Thymus (tissue), 11 donors: Measurements from ENCODE around the gene SLC37A1. TPM values are rescaled to one million over a fixed set of nuclear protein-coding genes. Genes with fewer than 3 reads are reported as not detected.

ENCODE experiments used
- DNase-seq, 9 donors: peaks; one replicate each; pipeline ENCODE4 v3.0.0-alpha.2; 2013; ENCODE audit warnings: low spot score in 9 of 9, low read depth in 6 of 9, missing footprints in 1 of 9
- H3K27ac ChIP-seq, 2 donors: one replicate each; pipeline ENCODE4 v1.5.1; 2013; ENCODE audit warnings: control low read depth in 1 of 2, low read depth in 1 of 2, low read length in 1 of 2, mild to moderate bottlenecking in 1 of 2, moderate library complexity in 1 of 2
- H3K27me3 ChIP-seq, 2 donors: one replicate each; pipeline ENCODE4 v1.5.1; 2013; ENCODE audit warnings: low read length in 1 of 2; ENCODE audit not compliant: control insufficient read depth in 2 of 2, insufficient read depth in 1 of 2
- H3K36me3 ChIP-seq, 2 donors: one replicate each; pipeline ENCODE4 v1.5.1; 2013; ENCODE audit warnings: low read length in 1 of 2, mild to moderate bottlenecking in 1 of 2, moderate library complexity in 1 of 2; ENCODE audit not compliant: control insufficient read depth in 2 of 2, insufficient read depth in 2 of 2
- H3K4me1 ChIP-seq, 2 donors: one replicate each; pipeline ENCODE4 v1.5.1; 2013; ENCODE audit warnings: low read length in 2 of 2; ENCODE audit not compliant: control insufficient read depth in 2 of 2, insufficient read depth in 2 of 2
- H3K4me3 ChIP-seq, 2 donors: one replicate each; pipeline ENCODE4 v1.5.1; 2013; ENCODE audit warnings: low read length in 2 of 2, control low read depth in 1 of 2, mild to moderate bottlenecking in 1 of 2
- H3K9me3 ChIP-seq, 2 donors: one replicate each; pipeline ENCODE4 v1.5.1; 2013; ENCODE audit warnings: low read length in 1 of 2, mild to moderate bottlenecking in 1 of 2; ENCODE audit not compliant: control insufficient read depth in 2 of 2, insufficient read depth in 1 of 2
- WGBS: extraction: QIAGEN DNeasy Blood & Tissue Kit; methylation state at CpG from one replicate; pipeline ENCODE4 v1.1.7; 2013; 5-methylcytosine and 5-hydroxymethylcytosine counted together
- polyA plus RNA-seq: library from polyadenylated mRNA; stranded (reverse); fragments of 200-250 nt; gene quantifications from one replicate; pipeline ENCODE4 v1.2.3, GENCODE V29; 2013
- total RNA-seq: library from RNA; stranded (reverse); fragments of 120-200 nt; gene quantifications from one replicate; pipeline ENCODE4 v1.2.4, GENCODE V29; 2013
- donor health status: healthy.

Gene SLC37A1
- total and polyA plus RNA-seq, 2 donors = 9.0 to 9.2 TPM

- WGBS = 87% methylated on average over 35 of the region's 35 CpGs
- peaks cover 0 to 3% of the 10 kb centered on the region in 2 donors for H3K4me1 ChIP-seq
- H3K36me3 ChIP-seq = peaks cover 18 to 40% of the 10 kb centered on the region in 2 donors
- H3K27me3 ChIP-seq = no peaks in the 10 kb centered on the region
- no peak overlapping the region for H3K27ac ChIP-seq
- no peak for DNase-seq
- no peak overlapping the region for H3K4me3 ChIP-seq
- H3K9me3 ChIP-seq = peaks cover 0 to 4% of the 10 kb centered on the region in 2 donors
Observed at GRCh38 chr21:42568866-42569731, 55.4 kb downstream of the SLC37A1 start.

DNA sequence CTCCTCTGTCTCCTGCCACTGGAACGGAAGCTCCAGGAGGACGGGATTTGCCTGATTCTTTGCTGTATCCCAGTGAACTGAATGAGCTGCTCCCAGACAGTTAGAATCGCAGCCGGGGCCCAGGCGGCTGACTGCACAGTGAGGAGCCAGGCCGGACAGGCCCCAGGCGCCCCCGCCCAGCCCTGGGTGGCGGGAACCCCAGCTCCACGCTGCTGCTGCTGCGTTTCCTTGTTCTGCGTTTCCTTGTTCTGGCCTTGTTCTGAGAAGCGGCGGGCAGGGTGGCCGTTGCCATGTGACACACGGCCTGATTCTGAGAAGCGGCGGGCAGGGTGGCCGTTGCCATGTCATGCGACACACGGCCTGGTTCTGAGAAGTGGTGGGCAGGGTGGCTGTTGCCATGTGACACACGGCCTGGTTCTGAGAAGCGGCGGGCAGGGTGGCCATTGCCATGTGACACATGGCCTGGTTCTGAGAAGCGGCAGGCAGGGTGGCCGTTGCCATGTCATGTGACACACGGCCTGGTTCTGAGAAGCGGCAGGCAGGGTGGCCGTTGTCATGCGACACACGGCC, 56.2 kb downstream of the SLC37A1 start:
- no peak overlapping the region for H3K27ac ChIP-seq
- H3K4me3 ChIP-seq = no peak overlapping the region
- no peaks in the 10 kb centered on the region for H3K27me3 ChIP-seq
- peaks cover 0 to 4% of the 10 kb centered on the region in 2 donors for H3K9me3 ChIP-seq
- H3K4me1 ChIP-seq = peaks cover 0 to 3% of the 10 kb centered on the region in 2 donors
- peaks cover 16 to 38% of the 10 kb centered on the region in 2 donors for H3K36me3 ChIP-seq
- WGBS = 88% methylated on average over 31 of the region's 31 CpGs
- DNase-seq = no peak

DNA sequence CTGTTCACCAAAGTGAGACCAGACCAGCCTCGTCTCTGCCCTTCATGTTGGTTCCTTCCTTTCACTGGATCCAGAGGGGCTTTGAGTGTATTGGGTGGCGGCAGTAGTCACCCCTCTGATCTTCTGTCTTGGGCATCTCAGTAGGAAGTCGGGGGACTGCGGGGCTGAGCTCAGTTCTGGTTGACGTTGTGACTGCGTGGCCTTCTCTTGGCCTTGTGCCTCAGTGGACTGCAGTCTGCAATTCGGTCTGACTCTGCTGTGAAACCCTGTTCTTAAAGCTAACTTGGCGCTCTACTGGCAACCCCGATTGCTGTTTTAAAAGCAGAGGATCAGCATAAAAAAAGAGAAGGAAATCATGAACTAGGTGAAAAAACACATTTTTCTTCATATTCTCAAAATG, 56.7 kb downstream of the SLC37A1 start:
- H3K27me3 ChIP-seq = no peaks in the 10 kb centered on the region
- peaks cover 20 to 37% of the 10 kb centered on the region in 2 donors for H3K36me3 ChIP-seq
- peaks cover 0 to 5% of the 10 kb centered on the region in 2 donors for H3K4me1 ChIP-seq
- 90% methylated on average over 9 of the region's 9 CpGs for WGBS
- DNase-seq = no peak
- H3K4me3 ChIP-seq = no peak overlapping the region
- peaks cover 0 to under 1% of the 10 kb centered on the region in 2 donors for H3K9me3 ChIP-seq
- no peak overlapping the region for H3K27ac ChIP-seq

GRCh38 chr21:42570841-42571387, 57.3 kb downstream of the SLC37A1 start:
- no peaks in the 10 kb centered on the region for H3K27me3 ChIP-seq
- no peak for DNase-seq
- H3K4me1 ChIP-seq = peaks cover 0 to 5% of the 10 kb centered on the region in 2 donors
- peaks cover 0 to under 1% of the 10 kb centered on the region in 2 donors for H3K9me3 ChIP-seq
- peaks cover 21 to 36% of the 10 kb centered on the region in 2 donors for H3K36me3 ChIP-seq
- H3K27ac ChIP-seq = no peak overlapping the region
- 91% methylated on average over 20 of the region's 20 CpGs for WGBS
- H3K4me3 ChIP-seq = no peak overlapping the region

DNA sequence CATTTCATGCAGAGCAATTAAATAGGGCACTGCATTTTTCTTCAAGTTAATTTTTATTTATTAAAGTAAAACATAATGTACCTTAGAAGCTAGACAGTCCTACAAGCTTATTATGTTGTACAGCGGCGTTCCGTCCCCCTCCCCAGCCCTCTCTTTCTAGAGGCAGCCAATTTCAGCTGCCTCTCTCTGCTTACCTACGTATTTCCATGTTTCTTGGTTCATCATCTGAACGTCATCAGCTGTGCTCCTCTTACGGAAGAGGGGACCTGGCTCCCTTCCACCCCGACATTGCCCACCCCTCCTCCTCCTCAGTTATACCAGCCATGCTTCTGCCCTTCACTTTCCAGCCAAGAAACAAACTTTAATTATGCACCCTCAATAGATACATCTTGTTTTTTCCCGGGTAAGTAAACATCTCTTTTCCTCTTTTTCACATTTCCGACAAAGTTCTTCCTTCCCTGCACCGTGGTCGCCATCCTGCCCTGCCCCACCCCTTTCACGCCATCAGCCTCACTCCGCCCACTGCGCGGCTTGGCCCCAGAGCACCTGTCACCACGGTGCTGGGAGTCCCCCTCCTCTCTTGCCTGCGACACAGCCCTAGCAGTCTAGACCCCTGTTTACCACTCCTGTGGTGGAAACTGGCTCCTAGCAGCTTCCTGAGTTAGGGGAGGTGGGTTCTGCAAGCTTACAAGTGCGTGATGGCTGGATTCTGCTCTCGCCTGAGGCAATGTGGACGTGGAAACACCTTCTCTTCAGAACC, 57.9 kb downstream of the SLC37A1 start:
- peaks cover 21 to 32% of the 10 kb centered on the region in 2 donors for H3K36me3 ChIP-seq
- 89% methylated on average over 20 of the region's 20 CpGs for WGBS
- H3K4me3 ChIP-seq = no peak overlapping the region
- no peak for DNase-seq
- peaks cover 0 to 4% of the 10 kb centered on the region in 2 donors for H3K9me3 ChIP-seq
- H3K27me3 ChIP-seq = no peaks in the 10 kb centered on the region
- no peak overlapping the region for H3K27ac ChIP-seq
- peaks cover 0 to 5% of the 10 kb centered on the region in 2 donors for H3K4me1 ChIP-seq

DNA sequence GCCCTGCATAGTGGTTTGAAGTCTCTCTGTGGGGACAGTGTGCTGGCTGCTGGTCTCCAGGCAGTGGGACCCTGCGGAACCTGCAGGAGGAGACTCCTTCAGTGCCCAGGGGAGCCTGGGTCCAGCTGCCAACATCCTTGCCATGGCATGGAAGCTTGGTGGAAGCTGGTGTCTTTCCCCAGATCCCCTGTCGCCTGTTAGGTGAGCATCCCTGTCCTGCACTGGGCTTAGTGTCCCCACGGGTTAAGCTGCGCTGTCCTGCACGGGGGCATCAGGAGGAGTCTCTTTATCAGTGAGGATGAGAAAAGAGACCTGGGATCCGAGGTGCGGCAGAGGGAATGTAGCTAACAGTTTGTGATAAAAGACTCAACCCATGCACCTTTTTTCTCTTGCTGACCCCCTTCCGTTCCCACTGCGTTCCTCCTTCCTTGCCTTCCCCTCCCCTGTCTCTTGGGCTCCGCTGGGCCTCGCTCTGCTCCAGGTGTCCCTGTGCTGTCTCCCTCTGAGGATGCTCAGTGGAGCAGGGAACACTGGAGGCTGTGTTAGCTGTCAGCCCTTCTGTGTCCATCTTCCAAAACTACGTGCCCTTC, 59.3 kb downstream of the SLC37A1 start:
- Histone ChIP-seq H3K9me3 (peaks cover 0 to 4% of the 10 kb centered on the region in 2 donors), H3K4me1 (peaks cover 0 to 5% of the 10 kb centered on the region in 2 donors), H3K27ac (no peak overlapping the region), H3K4me3 (no peak overlapping the region), H3K36me3 (peaks cover 17 to 30% of the 10 kb centered on the region in 2 donors), H3K27me3 (no peaks in the 10 kb centered on the region)
- 96% methylated on average over 12 of the region's 12 CpGs for WGBS
- no peak for DNase-seq

DNA sequence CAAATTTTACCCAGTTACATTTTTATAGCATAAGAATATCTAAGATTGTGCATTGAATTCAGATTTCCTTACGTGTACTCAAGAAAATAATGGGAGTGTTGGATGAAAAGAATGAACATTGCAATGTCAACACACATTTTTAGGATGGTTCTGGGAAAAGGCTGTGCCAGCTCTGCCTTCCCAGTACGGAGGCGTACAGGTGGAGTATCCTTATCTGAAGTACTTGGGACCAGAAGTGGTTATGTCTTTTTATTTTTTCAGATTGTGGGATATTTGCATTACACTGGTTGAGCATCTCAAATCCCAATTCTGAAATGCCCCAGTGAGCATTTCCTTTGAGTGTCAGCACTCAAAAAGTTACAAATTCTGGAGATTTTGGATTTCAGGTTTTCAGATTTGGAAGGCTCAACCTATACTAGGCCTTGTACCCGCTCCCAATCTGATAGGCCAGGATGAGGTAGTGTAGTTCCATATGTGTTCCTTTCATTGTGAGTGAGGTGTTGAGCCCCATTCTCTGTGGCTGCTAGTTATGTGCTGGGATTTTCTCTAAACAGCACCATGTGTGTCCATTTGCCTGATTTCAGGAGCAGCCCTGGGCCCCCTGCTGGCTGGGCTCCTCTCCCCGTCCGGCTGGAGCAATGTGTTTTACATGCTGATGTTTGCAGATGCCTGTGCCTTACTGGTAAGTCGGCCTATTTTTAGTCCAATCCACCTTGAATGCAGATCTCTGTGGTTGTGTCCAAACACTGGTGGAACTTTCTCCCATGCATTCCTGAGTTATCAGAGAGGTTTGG, 60.8 kb downstream of the SLC37A1 start:
- Histone ChIP-seq H3K4me1 (peaks cover 0 to 5% of the 10 kb centered on the region in 2 donors), H3K27ac (no peak overlapping the region), H3K36me3 (peaks cover 15 to 19% of the 10 kb centered on the region in 2 donors), H3K27me3 (no peaks in the 10 kb centered on the region), H3K4me3 (no peak overlapping the region), H3K9me3 (peaks cover 0 to 4% of the 10 kb centered on the region in 2 donors)
- 98% methylated on average over 7 of the region's 7 CpGs for whole genome bisulfite sequencing
- DNase-seq = no peak

GRCh38 chr21:42575111-42575510, 61.5 kb downstream of the SLC37A1 start:
- Histone ChIP-seq H3K9me3 (peaks cover 0 to 4% of the 10 kb centered on the region in 2 donors), H3K4me3 (no peak overlapping the region), H3K27me3 (no peaks in the 10 kb centered on the region), H3K27ac (no peak overlapping the region), H3K4me1 (peaks cover 0 to 5% of the 10 kb centered on the region in 2 donors), H3K36me3 (peaks cover 15 to 19% of the 10 kb centered on the region in 2 donors)
- 90% methylated on average over 8 of the region's 8 CpGs for WGBS
- no peak for DNase-seq
